Loucy (cell line): ENCODE measurements around the gene CTPS2.

Experiments used
- CTCF ChIP-seq: fragments of 200-600 bp; sonication (generic); conservative IDR thresholded peaks from 2 replicates; pipeline ENCODE4 v1.5.1; 2014; ENCODE audit warnings: mild to moderate bottlenecking, antibody characterized with exemption, low read length
- EZH2phosphoT487 ChIP-seq: fragments of 200-600 bp; IDR thresholded peaks from 2 replicates; pipeline ENCODE4 v1.6.1; 2018; ENCODE audit warnings: antibody characterized with exemption, mild to moderate bottlenecking, moderate library complexity, borderline replicate concordance

- TF ChIP-seq CTCF (no peak), EZH2phosphoT487 (no peak)
Observed at GRCh38 chrX:16745102-16745501, 32.6 kb upstream of the CTPS2 start.
